H9 (cell line): ENCODE measurements around the gene TNNT2. TPM values are rescaled to one million over a fixed set of nuclear protein-coding genes. Genes with fewer than 3 reads are reported as not detected.
A peak's percentile ranks its signal among the peaks of the same experiment; 100 is the strongest.

ENCODE experiments used
- DNase-seq: peaks from one replicate; pipeline ENCODE4 v3.0.0-alpha.2; 2017
- H2AFZ ChIP-seq: one replicate; pipeline ENCODE4 v1.6.1; 2013; ENCODE audit warnings: mild to moderate bottlenecking, low read length, control low read depth, moderate library complexity
- H2AK5ac ChIP-seq: 2 replicates; pipeline ENCODE4 v1.6.1; 2013; ENCODE audit warnings: low read length, control low read depth, mixed read lengths; ENCODE audit not compliant: insufficient read length
- H2BK120ac ChIP-seq: one replicate; pipeline ENCODE4 v1.6.1; 2013; ENCODE audit warnings: low read depth, mild to moderate bottlenecking, low read length, control low read depth, inconsistent platforms; ENCODE audit not compliant: poor library complexity, severe bottlenecking
- H2BK12ac ChIP-seq: 2 replicates; pipeline ENCODE4 v1.6.1; 2013; ENCODE audit warnings: low read length, control low read depth, mixed read lengths, low read depth; ENCODE audit not compliant: insufficient read length
- H2BK15ac ChIP-seq: 2 replicates; pipeline ENCODE4 v1.6.1; 2013; ENCODE audit warnings: low read depth, low read length, control low read depth
- H2BK20ac ChIP-seq: one replicate; pipeline ENCODE4 v1.6.1; 2013; ENCODE audit warnings: low read depth, mild to moderate bottlenecking, low read length, control low read depth, inconsistent platforms; ENCODE audit not compliant: poor library complexity, severe bottlenecking
- H2BK5ac ChIP-seq: 2 replicates; pipeline ENCODE4 v1.6.1; 2013; ENCODE audit warnings: low read length, control low read depth, mixed read lengths; ENCODE audit not compliant: insufficient read length
- H3K14ac ChIP-seq: 2 replicates; pipeline ENCODE4 v1.6.1; 2013; ENCODE audit warnings: low read length, control low read depth; ENCODE audit not compliant: insufficient read depth
- H3K18ac ChIP-seq: 2 replicates; pipeline ENCODE4 v1.6.1; 2013; ENCODE audit warnings: low read depth, mild to moderate bottlenecking, mixed read lengths, low read length, control low read depth; ENCODE audit not compliant: insufficient read length
- H3K23ac ChIP-seq: 2 replicates; pipeline ENCODE4 v1.6.1; 2013; ENCODE audit warnings: low read length, control low read depth, mixed read lengths, low read depth; ENCODE audit not compliant: insufficient read length
- H3K23me2 ChIP-seq: 2 replicates; pipeline ENCODE4 v1.6.1; 2013; ENCODE audit warnings: low read depth, mild to moderate bottlenecking, mixed read lengths, low read length, control low read depth; ENCODE audit not compliant: insufficient read length, poor library complexity, severe bottlenecking
- H3K27ac ChIP-seq: 2 replicates; pipeline ENCODE4 v1.5.1; 2013; ENCODE audit warnings: low read length, control low read depth, mixed read lengths, low read depth; ENCODE audit not compliant: insufficient read length
- H3K27me3 ChIP-seq: 2 replicates; pipeline ENCODE4 v1.6.1; 2013; ENCODE audit warnings: low read length, control low read depth, inconsistent platforms; ENCODE audit not compliant: insufficient read depth
- H3K4ac ChIP-seq: 2 replicates; pipeline ENCODE4 v1.6.1; 2013; ENCODE audit warnings: low read depth, mild to moderate bottlenecking, control low read depth, inconsistent platforms, low read length, moderate library complexity
- H3K4me1 ChIP-seq: 2 replicates; pipeline ENCODE4 v1.6.1; 2013; ENCODE audit warnings: low read length, control low read depth, inconsistent platforms; ENCODE audit not compliant: insufficient read depth
- H3K4me2 ChIP-seq: 2 replicates; pipeline ENCODE4 v1.6.1; 2013; ENCODE audit warnings: low read length, control low read depth, mixed read lengths; ENCODE audit not compliant: insufficient read length, insufficient read depth
- H3K56ac ChIP-seq: 2 replicates; pipeline ENCODE4 v1.6.1; 2013; ENCODE audit warnings: low read depth, mild to moderate bottlenecking, mixed read lengths, low read length, control low read depth; ENCODE audit not compliant: insufficient read length
- H3K79me1 ChIP-seq: 2 replicates; pipeline ENCODE4 v1.6.1; 2013; ENCODE audit warnings: low read depth, mild to moderate bottlenecking, moderate library complexity, low read length, control low read depth, inconsistent platforms; ENCODE audit not compliant: insufficient read depth, poor library complexity, severe bottlenecking
- H3K79me2 ChIP-seq: 2 replicates; pipeline ENCODE4 v1.6.1; 2013; ENCODE audit warnings: low read length, control low read depth, inconsistent platforms; ENCODE audit not compliant: insufficient read depth
- H3K9ac ChIP-seq: 2 replicates; pipeline ENCODE4 v1.6.1; 2013; ENCODE audit warnings: low read length, control low read depth, mixed read lengths; ENCODE audit not compliant: insufficient read length; ENCODE audit errors: extremely low read depth
- H3K9me3 ChIP-seq: one replicate; pipeline ENCODE4 v1.6.1; 2013; ENCODE audit warnings: low read depth, low read length, inconsistent platforms; ENCODE audit not compliant: control insufficient read depth
- H3T11ph ChIP-seq: one replicate; pipeline ENCODE4 v1.6.1; 2013; ENCODE audit warnings: mild to moderate bottlenecking, low read length, control low read depth, inconsistent platforms
- H4K20me1 ChIP-seq: one replicate; pipeline ENCODE4 v1.6.1; 2013; ENCODE audit not compliant: control insufficient read depth, insufficient read length, insufficient read depth
- H4K5ac ChIP-seq: 2 replicates; pipeline ENCODE4 v1.6.1; 2013; ENCODE audit warnings: low read depth, mild to moderate bottlenecking, mixed read lengths, low read length, control low read depth; ENCODE audit not compliant: insufficient read length
- H4K8ac ChIP-seq: replicated peaks from 2 replicates; pipeline ENCODE4 v1.6.1; 2013; ENCODE audit warnings: low read length, control low read depth, mixed read lengths, low read depth; ENCODE audit not compliant: insufficient read length
- H4K91ac ChIP-seq: 2 replicates; pipeline ENCODE4 v1.6.1; 2013; ENCODE audit warnings: low read depth, mild to moderate bottlenecking, moderate library complexity, mixed read lengths, low read length, control low read depth; ENCODE audit not compliant: insufficient read length
- H3K27ac Mint-ChIP-seq, 3 experiments: 2 replicates in 2 of 3; 3 replicates in 1 of 3; pipeline ENCODE4 v1.8.0; 2020 to 2021; ENCODE audit warnings: mixed read lengths in 3 of 3, mild to moderate bottlenecking in 1 of 3, moderate library complexity in 1 of 3
- H3K27me3 Mint-ChIP-seq: 2 replicates; pipeline ENCODE4 v1.8.0; 2021; ENCODE audit warnings: low read depth, mild to moderate bottlenecking, moderate library complexity, mixed read lengths
- H3K36me3 Mint-ChIP-seq, 3 experiments: 2 replicates in 2 of 3; 3 replicates in 1 of 3; pipeline ENCODE4 v1.8.0; 2020 to 2021; ENCODE audit warnings: low read depth in 3 of 3, mixed read lengths in 3 of 3; ENCODE audit not compliant: insufficient read depth in 1 of 3
- H3K4me1 Mint-ChIP-seq, 2 experiments: 2 replicates each; pipeline ENCODE4 v1.8.0; 2020; ENCODE audit warnings: mixed read lengths in 2 of 2
- H3K4me3 Mint-ChIP-seq, 2 experiments: 2 replicates in 1 of 2; 3 replicates in 1 of 2; pipeline ENCODE4 v1.8.0; 2020 to 2021; ENCODE audit warnings: mild to moderate bottlenecking in 2 of 2, mixed read lengths in 2 of 2, moderate library complexity in 1 of 2
- H3K9me3 Mint-ChIP-seq, 2 experiments: 2 replicates in 1 of 2; 3 replicates in 1 of 2; pipeline ENCODE4 v1.8.0; 2020; ENCODE audit warnings: mild to moderate bottlenecking in 2 of 2, mixed read lengths in 2 of 2, moderate library complexity in 1 of 2
- CTCF ChIP-seq: fragments of 200-600 bp; sonication (generic); conservative IDR thresholded peaks from 3 replicates; pipeline ENCODE4 v1.8.0; 2021; ENCODE audit warnings: antibody characterized with exemption, mild to moderate bottlenecking
- WGBS: extraction: QIAGEN DNeasy Blood & Tissue Kit; methylation state at CpG from one replicate; pipeline ENCODE4 v1.1.7; 2013; ENCODE audit warnings: missing lambda C conversion rate, low lambda C conversion rate, mixed read lengths; ENCODE audit not compliant: insufficient read length; ENCODE audit errors: extremely low coverage; 5-methylcytosine and 5-hydroxymethylcytosine counted together
- total RNA-seq: library from RNA; stranded (reverse); gene quantifications from 2 replicates; pipeline ENCODE4 v1.2.1, GENCODE V29; 2021

TNNT2 gene
- total RNA-seq, 1 experiment from 2014 or later = 8.6 TPM

- Histone ChIP-seq H3K27ac (no peak overlapping the region), H3K79me1 (no peaks in the 10 kb centered on the region)
Observed at GRCh38 chr1:201334325-201335173, 42.9 kb downstream of the TNNT2 start.

More at GRCh38 chr1:201334325-201335173, 42.9 kb downstream of the TNNT2 start:
- DNase-seq = no peak
- H4K8ac ChIP-seq = no peak overlapping the region
- no peaks in the 10 kb centered on the region for H3K4me1 ChIP-seq
- no peak overlapping the region for H2BK15ac ChIP-seq
- H3T11ph ChIP-seq = no peak overlapping the region
- H2BK5ac ChIP-seq = no peak overlapping the region
- Mint-ChIP-seq H3K27ac (peak overlapping the region in 1 of 3 experiments; percentile 65; a peak in 1 of 7 replicates), H3K36me3 (no peaks in the 10 kb centered on the region), H3K9me3 (no peaks in the 10 kb centered on the region), H3K4me1 (peaks cover 0 to 4% of the 10 kb centered on the region in 2 experiments; a peak in 1 of 4 replicates), H3K27me3 (peaks cover 3% of the 10 kb centered on the region), H3K4me3 (no peak overlapping the region)
- no peak overlapping the region for H2BK20ac ChIP-seq
- no peak overlapping the region for H4K5ac ChIP-seq
- H2BK12ac ChIP-seq = no peak overlapping the region
- H2BK120ac ChIP-seq = no peak overlapping the region
- no peaks in the 10 kb centered on the region for H3K23me2 ChIP-seq
- H3K56ac ChIP-seq = no peak overlapping the region
- no peak overlapping the region for H2AFZ ChIP-seq
- no CpG with 5 or more reads among the region's 11 CpGs for WGBS
- H3K4ac ChIP-seq = no peak overlapping the region
- no peaks in the 10 kb centered on the region for H3K27me3 ChIP-seq
- H3K18ac ChIP-seq = no peak overlapping the region
- no peaks in the 10 kb centered on the region for H3K79me2 ChIP-seq
- no peak overlapping the region for H3K14ac ChIP-seq
- no peak overlapping the region for H3K9ac ChIP-seq
- no peak overlapping the region for H3K4me2 ChIP-seq
- TF ChIP-seq CTCF = no peak
- no peak overlapping the region for H3K23ac ChIP-seq
- no peak overlapping the region for H4K91ac ChIP-seq
- no peaks in the 10 kb centered on the region for H3K9me3 ChIP-seq
- H2AK5ac ChIP-seq = no peak overlapping the region
- no peaks in the 10 kb centered on the region for H4K20me1 ChIP-seq
